IPS-15b (cell line): ENCODE measurements around the gene CST4.
"Not testable (repeated sequence)": the region's sequence is repeated elsewhere in the genome, so short reads cannot be mapped to it uniquely, and the experiment has no call there.

Source experiments
- H3K27me3 ChIP-seq: one replicate; pipeline ENCODE4 v1.6.1; 2013; ENCODE audit warnings: low read length; ENCODE audit not compliant: control insufficient read depth, insufficient read depth
- H3K36me3 ChIP-seq: one replicate; pipeline ENCODE4 v1.6.1; 2013; ENCODE audit warnings: low read length; ENCODE audit not compliant: control insufficient read depth, insufficient read depth
- H3K4me1 ChIP-seq: one replicate; pipeline ENCODE4 v1.6.1; 2013; ENCODE audit warnings: mild to moderate bottlenecking, low read length; ENCODE audit not compliant: control insufficient read depth, insufficient read depth
- H3K4me3 ChIP-seq: one replicate; pipeline ENCODE4 v1.5.1; 2013; ENCODE audit warnings: low read depth, low read length
- H3K9ac ChIP-seq: one replicate; pipeline ENCODE4 v1.6.1; 2013; ENCODE audit warnings: low read depth, mild to moderate bottlenecking, low read length
- H3K9me3 ChIP-seq: one replicate; pipeline ENCODE4 v1.6.1; 2013; ENCODE audit warnings: mild to moderate bottlenecking, low read length; ENCODE audit not compliant: control insufficient read depth, insufficient read depth

CST4 gene

DNA sequence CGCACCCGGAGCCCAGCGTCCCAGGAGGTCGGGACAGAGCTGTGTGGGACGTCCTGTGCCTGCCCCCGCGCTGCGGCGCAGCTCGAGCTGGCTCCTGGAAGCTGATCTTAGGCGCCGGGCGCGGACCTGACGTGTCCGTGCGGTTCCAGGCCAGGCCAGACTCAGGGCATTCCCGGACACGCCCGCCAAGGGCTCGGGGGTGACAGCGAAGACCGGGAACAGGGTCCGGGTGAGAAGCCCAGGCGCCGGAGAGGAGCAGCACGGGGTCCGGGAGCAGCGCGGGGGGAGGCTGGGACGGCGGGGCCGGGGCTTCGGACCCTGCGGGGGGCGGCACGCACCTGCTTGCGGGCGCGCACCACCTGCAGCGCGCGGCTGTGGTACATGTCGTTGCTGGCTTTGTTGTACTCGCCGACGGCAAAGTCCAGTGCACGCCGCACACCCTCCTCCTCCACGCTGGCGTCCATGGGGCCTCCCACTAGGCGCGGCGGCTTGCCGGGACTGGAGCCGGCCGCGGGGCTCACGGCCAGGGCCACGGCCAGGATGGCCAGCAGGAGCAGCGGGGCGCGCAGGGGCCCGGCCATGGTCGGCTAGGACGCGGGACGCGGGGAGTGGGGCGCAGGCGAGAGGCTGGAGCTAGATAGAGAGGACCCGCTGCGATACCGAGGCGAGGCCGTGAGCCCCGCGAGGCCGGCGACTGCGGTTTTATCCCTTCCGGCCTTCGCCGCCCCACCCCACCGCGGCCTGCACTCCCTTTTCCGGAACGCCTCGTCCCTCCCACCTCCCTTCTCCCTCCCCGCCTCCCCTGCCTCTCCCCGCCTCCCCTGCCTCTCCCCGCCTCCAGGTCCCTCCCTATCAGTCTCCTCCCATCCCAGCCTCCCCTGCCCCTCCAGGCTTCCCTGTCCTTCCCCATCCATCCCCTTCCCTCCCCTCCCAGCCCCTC is 51.3 kb downstream of the CST4 start, which contains the start of gene CST3:
Gene CST3 (minus strand): TSS at position 674 of the 940 bp plus-strand sequence. CDS start 93 bp downstream, at position 581.
- H3K36me3 ChIP-seq: no peaks in the 10 kb centered on the region
- H3K4me3 ChIP-seq: peak within 1 kb of the TSS; percentile 55
- peak within 1 kb of the TSS; percentile 70 for H3K9ac ChIP-seq
- H3K4me1 ChIP-seq: peaks cover 5% of the 10 kb centered on the region
- H3K9me3 ChIP-seq: no peaks in the 10 kb centered on the region
- peaks cover 11% of the 10 kb centered on the region for H3K27me3 ChIP-seq

- H3K9ac ChIP-seq: peak overlapping the region; percentile 70
- no peaks in the 10 kb centered on the region for H3K36me3 ChIP-seq
- H3K27me3 ChIP-seq: peaks cover 11% of the 10 kb centered on the region
- peaks cover 5% of the 10 kb centered on the region for H3K4me1 ChIP-seq
- no peaks in the 10 kb centered on the region for H3K9me3 ChIP-seq
- peak overlapping the region; percentile 55 for H3K4me3 ChIP-seq
These were observed 51.9 kb downstream of the CST4 start for GRCh38 chr20:23636908-23637281.

DNA sequence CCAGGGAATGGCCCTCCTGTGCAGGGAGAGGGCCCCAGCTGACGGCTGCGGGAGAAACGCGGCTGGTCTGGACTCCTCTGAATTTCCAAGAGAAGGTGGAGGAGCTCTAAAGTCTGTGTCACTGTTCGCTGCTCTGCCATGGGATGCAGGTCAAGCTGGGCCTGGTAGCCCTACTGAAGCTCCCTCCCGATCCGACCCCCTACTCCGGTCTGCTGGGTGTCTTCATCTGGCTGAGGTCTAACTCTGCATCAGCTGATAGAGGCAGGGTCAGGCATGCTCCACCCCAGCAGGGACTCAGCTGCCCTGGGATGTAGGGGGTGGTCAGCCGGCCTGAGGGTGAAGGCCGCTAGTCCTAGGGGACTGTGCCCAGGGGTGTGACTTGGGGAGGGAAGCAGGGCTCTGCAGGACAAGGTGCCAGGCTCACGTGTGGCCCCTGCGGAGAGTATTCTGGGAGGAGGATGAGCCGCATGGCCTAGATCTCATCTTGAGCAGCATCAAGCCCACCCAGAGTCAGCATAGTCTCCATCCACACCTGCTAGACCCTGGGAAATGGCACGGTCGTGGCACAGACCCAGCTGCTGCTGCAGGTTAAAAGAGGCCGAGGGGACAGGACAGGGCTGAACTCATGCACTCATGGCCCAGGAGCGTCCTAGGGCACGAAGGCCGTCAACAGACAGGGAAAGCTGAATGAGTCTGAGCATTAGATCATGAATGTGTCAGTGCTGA is 52.5 kb downstream of the CST4 start:
- Histone ChIP-seq H3K4me1 (peaks cover 5% of the 10 kb centered on the region), H3K27me3 (peaks cover 11% of the 10 kb centered on the region), H3K9ac (no peak overlapping the region), H3K9me3 (no peaks in the 10 kb centered on the region), H3K36me3 (no peaks in the 10 kb centered on the region), H3K4me3 (peak overlapping the region; percentile 55)

GRCh38 chr20:23635768-23636090 is 53.1 kb downstream of the CST4 start:
- peaks cover 11% of the 10 kb centered on the region for H3K27me3 ChIP-seq
- H3K9ac ChIP-seq, H3K9me3 ChIP-seq, H3K4me1 ChIP-seq, H3K36me3 ChIP-seq, H3K4me3 ChIP-seq: not testable (repeated sequence)
